ENCODE results near the gene AMBRA1. TPM values are rescaled to one million over a fixed set of nuclear protein-coding genes. Genes with fewer than 3 reads are reported as not detected.

AMBRA1 gene
- total RNA-seq, 2 experiments from 2014 or later: 24.6 to 30.7 TPM

DNA sequence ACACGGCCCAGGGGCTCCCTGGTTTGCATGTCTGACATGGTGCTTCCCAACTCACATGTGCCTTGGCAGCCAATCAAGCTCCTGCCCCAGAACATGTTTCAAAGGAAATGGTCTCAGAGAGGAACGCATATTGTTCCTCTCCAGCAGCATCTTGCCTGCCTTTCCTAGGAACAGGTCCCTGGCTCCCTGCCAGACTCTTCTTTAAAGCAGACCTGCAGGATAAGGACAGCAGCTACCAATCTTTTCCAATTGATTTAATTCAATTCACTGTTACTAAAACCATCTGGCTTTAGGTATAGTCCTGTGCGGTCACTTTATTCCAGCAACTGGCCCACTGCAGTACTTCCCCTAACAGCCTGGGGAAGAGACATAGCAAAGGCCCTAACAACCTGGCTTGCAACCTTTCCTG, 79.9 kb downstream of the AMBRA1 start:
- CTCF ChIA-PET (ENCODE audit: unreplicated experiment): no interaction called here
- TF ChIP-seq EZH2phosphoT487 (IDR thresholded peaks at IDR 0.05; ENCODE audit: borderline replicate concordance, low read depth, low read length): no peak
- TF ChIP-seq, protein P1, sequence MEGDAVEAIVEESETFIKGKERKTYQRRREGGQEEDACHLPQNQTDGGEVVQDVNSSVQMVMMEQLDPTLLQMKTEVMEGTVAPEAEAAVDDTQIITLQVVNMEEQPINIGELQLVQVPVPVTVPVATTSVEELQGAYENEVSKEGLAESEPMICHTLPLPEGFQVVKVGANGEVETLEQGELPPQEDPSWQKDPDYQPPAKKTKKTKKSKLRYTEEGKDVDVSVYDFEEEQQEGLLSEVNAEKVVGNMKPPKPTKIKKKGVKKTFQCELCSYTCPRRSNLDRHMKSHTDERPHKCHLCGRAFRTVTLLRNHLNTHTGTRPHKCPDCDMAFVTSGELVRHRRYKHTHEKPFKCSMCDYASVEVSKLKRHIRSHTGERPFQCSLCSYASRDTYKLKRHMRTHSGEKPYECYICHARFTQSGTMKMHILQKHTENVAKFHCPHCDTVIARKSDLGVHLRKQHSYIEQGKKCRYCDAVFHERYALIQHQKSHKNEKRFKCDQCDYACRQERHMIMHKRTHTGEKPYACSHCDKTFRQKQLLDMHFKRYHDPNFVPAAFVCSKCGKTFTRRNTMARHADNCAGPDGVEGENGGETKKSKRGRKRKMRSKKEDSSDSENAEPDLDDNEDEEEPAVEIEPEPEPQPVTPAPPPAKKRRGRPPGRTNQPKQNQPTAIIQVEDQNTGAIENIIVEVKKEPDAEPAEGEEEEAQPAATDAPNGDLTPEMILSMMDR (conservative IDR thresholded peaks at IDR 0.05; ENCODE audit: low read length): no peak
- DNase-seq (ENCODE audit: low spot score): no peak
- Histone ChIP-seq H3K9me3 (ENCODE audit: low read length) (no peaks in the 10 kb centered on the region), H3K4me3 (ENCODE audit: low read depth, low read length, poor library complexity, severe bottlenecking) (no peak overlapping the region), H2AFZ (ENCODE audit: low read length) (no peak overlapping the region), H4K20me1 (ENCODE audit: insufficient read depth, low read length) (no peaks in the 10 kb centered on the region), H3K36me3 (ENCODE audit: insufficient read depth, low read length) (peaks cover 7% of the 10 kb centered on the region; the same call in 1 of the 2 replicates), H3K79me2 (ENCODE audit: insufficient read depth, low read depth, low read length) (no peaks in the 10 kb centered on the region), H3K9me2 (ENCODE audit: insufficient read depth, low read length) (no peaks in the 10 kb centered on the region), H3K27ac (ENCODE audit: low read depth, low read length, poor library complexity, severe bottlenecking) (no peak overlapping the region), H3K4me2 (ENCODE audit: low read length) (no peak overlapping the region), H3K4me1 (ENCODE audit: insufficient read depth, low read length, poor library complexity, severe bottlenecking) (no peaks in the 10 kb centered on the region)
- intact Hi-C loops (cut with micrococcal nuclease; ENCODE audit: unreplicated experiment): no loop called here
- POLR2A ChIA-PET: interaction anchor here (0.6 to 1.2 kb wide), 3 partner anchors 36 to 933 kb away, joined by 3 to 5 read pairs (median 3); no protein-coding TSS in a partner anchor
- no TSS peak for BruUV-seq (replicated peaks)

DNA sequence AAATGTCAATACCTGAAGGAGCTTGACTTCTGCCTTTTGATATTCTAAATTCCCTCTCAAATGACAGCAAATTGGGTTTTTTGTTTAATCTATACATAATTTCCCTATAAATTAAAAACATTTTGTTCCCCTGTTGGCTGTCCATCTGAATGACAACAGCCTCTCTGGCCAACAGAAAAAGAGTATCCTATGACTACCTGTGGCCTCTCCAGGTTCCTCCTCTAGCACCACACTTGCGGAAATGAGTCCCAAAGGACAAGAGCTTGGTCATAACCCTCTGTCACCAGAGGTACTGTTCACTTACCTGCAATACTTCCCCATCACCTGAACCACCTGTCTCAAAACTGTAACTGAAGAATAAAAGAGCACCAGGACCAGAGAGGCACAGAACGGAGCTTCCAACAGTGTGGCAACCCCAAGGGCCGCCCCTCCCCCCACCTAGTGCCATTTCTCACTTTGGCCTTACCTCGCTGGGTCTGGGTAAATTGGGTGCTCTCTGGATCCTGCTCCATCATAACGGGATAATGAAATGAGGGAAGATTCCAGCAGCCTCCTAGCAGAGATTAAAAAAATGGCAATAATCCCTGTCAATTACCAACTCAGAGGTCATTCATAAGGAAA, 81.5 kb downstream of the AMBRA1 start:
- no peak overlapping the region for H3K4me2 ChIP-seq (ENCODE audit: low read length)
- no peak for DNase-seq (ENCODE audit: low spot score)
- POLR2A ChIA-PET: interaction anchor here (1.2 kb wide), 1 partner anchor 34 kb away, joined by 5 read pairs; no protein-coding TSS in a partner anchor
- CTCF ChIA-PET (ENCODE audit: unreplicated experiment): no interaction called here
- H3K9me3 ChIP-seq (ENCODE audit: low read length): no peaks in the 10 kb centered on the region
- H2AFZ ChIP-seq (ENCODE audit: low read length): no peak overlapping the region
- intact Hi-C loops (cut with micrococcal nuclease; ENCODE audit: unreplicated experiment): no loop called here
- H3K36me3 ChIP-seq (ENCODE audit: insufficient read depth, low read length): peaks cover 17% of the 10 kb centered on the region
- no peaks in the 10 kb centered on the region for H3K4me1 ChIP-seq (ENCODE audit: insufficient read depth, low read length, poor library complexity, severe bottlenecking)
- BruUV-seq (replicated peaks): no TSS peak
- H3K79me2 ChIP-seq (ENCODE audit: insufficient read depth, low read depth, low read length): no peaks in the 10 kb centered on the region
- H4K20me1 ChIP-seq (ENCODE audit: insufficient read depth, low read length): no peaks in the 10 kb centered on the region
- H3K9me2 ChIP-seq (ENCODE audit: insufficient read depth, low read length): no peaks in the 10 kb centered on the region
- no peak overlapping the region for H3K27ac ChIP-seq (ENCODE audit: low read depth, low read length, poor library complexity, severe bottlenecking)
- no peak overlapping the region for H3K4me3 ChIP-seq (ENCODE audit: low read depth, low read length, poor library complexity, severe bottlenecking)
- TF ChIP-seq, protein P1 (conservative IDR thresholded peaks at IDR 0.05; ENCODE audit: low read length): no peak

DNA sequence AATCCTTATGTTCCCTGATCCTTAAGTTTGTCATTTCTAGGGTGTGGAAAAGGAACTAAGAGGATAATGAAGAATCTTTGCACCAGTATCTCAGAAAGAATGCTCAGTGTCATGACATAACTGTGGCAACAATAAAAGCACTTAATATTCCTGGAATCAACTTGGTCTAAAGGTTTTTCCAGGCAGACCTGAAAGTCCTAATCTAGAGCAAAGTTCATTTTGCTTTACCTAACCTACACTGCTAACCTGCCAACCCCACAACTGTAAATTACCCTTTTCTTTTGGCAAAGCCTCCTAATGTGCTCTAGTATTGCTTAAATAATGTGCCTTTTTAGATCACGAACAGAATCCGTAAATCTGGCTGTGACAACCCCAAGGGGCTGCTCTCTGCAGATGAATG, 82.5 kb downstream of the AMBRA1 start:
- POLR2A ChIA-PET: interaction anchor here (0.6 kb wide), 1 partner anchor 77 kb away, joined by 3 read pairs; no protein-coding TSS in a partner anchor
- no peak overlapping the region for H3K4me3 ChIP-seq (ENCODE audit: low read depth, low read length, poor library complexity, severe bottlenecking)
- intact Hi-C loops (cut with micrococcal nuclease; ENCODE audit: unreplicated experiment): no loop called here
- TF ChIP-seq EZH2phosphoT487 (IDR thresholded peaks at IDR 0.05; ENCODE audit: borderline replicate concordance, low read depth, low read length): no peak
- TF ChIP-seq, protein P1 (conservative IDR thresholded peaks at IDR 0.05; ENCODE audit: low read length): no peak
- no peak overlapping the region for H3K27ac ChIP-seq (ENCODE audit: low read depth, low read length, poor library complexity, severe bottlenecking)
- peaks cover 17% of the 10 kb centered on the region for H3K36me3 ChIP-seq (ENCODE audit: insufficient read depth, low read length)
- H3K79me2 ChIP-seq (ENCODE audit: insufficient read depth, low read depth, low read length): no peaks in the 10 kb centered on the region
- no TSS peak for BruUV-seq (replicated peaks)
- H3K4me1 ChIP-seq (ENCODE audit: insufficient read depth, low read length, poor library complexity, severe bottlenecking): no peaks in the 10 kb centered on the region
- CTCF ChIA-PET (ENCODE audit: unreplicated experiment): no interaction called here
- no peak for DNase-seq (ENCODE audit: low spot score)
- no peaks in the 10 kb centered on the region for H3K9me2 ChIP-seq (ENCODE audit: insufficient read depth, low read length)
- no peak overlapping the region for H2AFZ ChIP-seq (ENCODE audit: low read length)
- no peaks in the 10 kb centered on the region for H3K9me3 ChIP-seq (ENCODE audit: low read length)
- no peak overlapping the region for H3K4me2 ChIP-seq (ENCODE audit: low read length)
- no peaks in the 10 kb centered on the region for H4K20me1 ChIP-seq (ENCODE audit: insufficient read depth, low read length)
